ACC112 (cell line): ENCODE data around the gene SH3RF1.

Experiments used
- H2AFZ ChIP-seq: fragments of 200-600 bp; sonication (generic); one replicate; pipeline ENCODE4 v1.6.0; 2017; ENCODE audit warnings: antibody characterized with exemption, low read length; ENCODE audit not compliant: unreplicated experiment
- H3K27ac ChIP-seq: fragments of 200-600 bp; sonication (generic); 2 replicates; pipeline ENCODE4 v1.5.1; 2014; ENCODE audit warnings: low read depth, mild to moderate bottlenecking, antibody characterized with exemption, low read length, moderate library complexity
- H3K27me3 ChIP-seq: fragments of 200-600 bp; sonication (generic); 2 replicates; pipeline ENCODE4 v1.6.1; 2014; ENCODE audit warnings: mild to moderate bottlenecking, antibody characterized with exemption, low read length, moderate library complexity, mixed read lengths; ENCODE audit not compliant: insufficient read depth
- H3K36me3 ChIP-seq: fragments of 200-600 bp; sonication (generic); 2 replicates; pipeline ENCODE4 v1.6.1; 2016; ENCODE audit warnings: mild to moderate bottlenecking, antibody characterized with exemption, low read length, moderate library complexity, mixed read lengths; ENCODE audit not compliant: insufficient read depth
- H3K4me1 ChIP-seq: fragments of 200-600 bp; sonication (generic); one replicate; pipeline ENCODE4 v1.6.1; 2016; ENCODE audit warnings: low read length, mixed read lengths; ENCODE audit not compliant: insufficient read depth, unreplicated experiment, control insufficient read depth
- H3K4me3 ChIP-seq: fragments of 200-600 bp; sonication (generic); 2 replicates; pipeline ENCODE4 v1.5.1; 2014; ENCODE audit warnings: mild to moderate bottlenecking, low read depth, low read length
- H3K79me2 ChIP-seq: fragments of 200-600 bp; sonication (generic); one replicate; pipeline ENCODE4 v1.6.0; 2016; ENCODE audit warnings: low read length; ENCODE audit not compliant: control insufficient read depth, unreplicated experiment, insufficient read depth

Gene SH3RF1

DNA sequence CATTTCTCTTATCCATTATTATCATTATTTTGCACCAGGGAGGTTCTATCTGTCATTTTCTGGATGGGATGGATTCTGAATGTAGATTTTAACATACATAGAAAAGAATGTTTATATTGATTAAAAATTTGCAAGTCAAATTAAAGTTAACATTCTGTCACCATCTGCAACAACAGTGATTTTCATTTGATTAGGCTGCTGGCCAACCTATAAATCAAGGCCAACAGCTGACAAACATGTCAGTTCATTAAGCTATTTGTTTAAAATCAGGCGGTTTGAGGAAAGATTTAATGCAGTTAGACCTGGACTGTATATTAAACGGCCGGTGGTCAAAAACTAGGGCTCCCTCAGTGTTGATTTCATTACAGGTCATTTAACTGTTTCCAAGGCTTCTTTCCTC lies 151.2 kb downstream of the SH3RF1 start:
- H3K27ac ChIP-seq: peak overlapping the region; percentile 21
- H3K79me2 ChIP-seq: no peaks in the 10 kb centered on the region
- no peak overlapping the region for H3K4me3 ChIP-seq
- no peak overlapping the region for H2AFZ ChIP-seq
- no peaks in the 10 kb centered on the region for H3K27me3 ChIP-seq
- peaks cover 23% of the 10 kb centered on the region for H3K36me3 ChIP-seq
- peaks cover 43% of the 10 kb centered on the region for H3K4me1 ChIP-seq

DNA sequence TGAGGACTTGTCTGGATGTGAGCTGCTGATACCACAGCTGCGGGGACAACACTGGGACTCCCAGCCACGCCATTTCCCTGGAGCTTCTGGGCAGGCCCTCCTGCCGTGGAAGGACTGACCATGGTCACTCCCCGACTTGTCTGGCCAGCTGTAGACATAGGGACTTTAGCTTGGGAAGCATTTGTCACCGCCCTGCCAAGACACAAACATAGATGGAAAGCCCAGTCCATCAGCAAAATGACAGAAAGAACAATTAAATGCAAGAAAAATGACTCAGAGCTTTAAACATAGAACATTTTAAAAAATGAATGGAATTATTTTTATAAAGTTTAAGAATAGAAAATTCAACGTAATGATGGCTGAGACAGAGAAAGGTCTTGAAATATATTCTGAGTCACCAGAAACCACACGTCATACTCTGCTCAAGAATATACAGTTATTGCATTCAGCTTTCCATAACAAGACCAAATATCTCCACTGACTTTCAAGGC lies 153.1 kb downstream of the SH3RF1 start:
- Histone ChIP-seq H3K4me3 (peak overlapping the region; percentile 10; the same call in 1 of the 2 replicates), H3K79me2 (peaks cover 6% of the 10 kb centered on the region), H3K36me3 (peaks cover 27% of the 10 kb centered on the region), H3K27ac (peak overlapping the region; percentile 94), H2AFZ (no peak overlapping the region), H3K27me3 (no peaks in the 10 kb centered on the region), H3K4me1 (peaks cover 43% of the 10 kb centered on the region)

DNA sequence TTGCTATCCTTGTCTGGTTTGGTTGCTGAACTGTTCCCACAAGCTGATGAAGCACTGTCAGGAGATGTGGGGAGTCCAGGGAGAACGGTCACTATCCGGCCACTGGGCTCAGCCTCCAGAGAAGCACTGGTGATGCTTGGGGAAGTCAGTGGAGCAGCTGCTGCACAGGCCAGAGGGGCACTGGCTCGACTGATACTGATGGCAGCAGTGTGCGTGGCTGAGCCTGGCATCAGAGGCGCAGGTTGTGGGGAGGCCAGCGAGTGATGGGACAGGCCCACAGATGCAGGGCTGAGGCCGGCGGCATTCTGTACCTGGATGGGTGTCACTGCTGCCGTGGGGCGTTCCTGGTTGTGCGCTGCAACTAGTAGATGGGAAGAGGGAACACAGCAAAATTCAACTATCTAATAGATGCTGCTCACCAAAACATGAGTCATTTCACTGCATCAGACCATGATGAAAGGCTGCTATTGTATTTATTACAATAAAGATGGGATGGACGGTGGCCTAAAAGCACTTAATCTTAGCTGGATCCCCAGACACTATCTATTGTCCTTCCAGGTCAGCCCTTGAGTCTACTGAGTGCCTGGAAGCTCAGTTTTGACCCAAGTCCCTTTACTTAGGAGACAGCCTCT lies 154.4 kb downstream of the SH3RF1 start:
- peaks cover 24% of the 10 kb centered on the region for H3K36me3 ChIP-seq
- H2AFZ ChIP-seq: no peak overlapping the region
- H3K27ac ChIP-seq: peak overlapping the region; percentile 94
- H3K79me2 ChIP-seq: peaks cover 12% of the 10 kb centered on the region
- H3K4me1 ChIP-seq: peaks cover 42% of the 10 kb centered on the region
- H3K27me3 ChIP-seq: no peaks in the 10 kb centered on the region
- H3K4me3 ChIP-seq: peak overlapping the region; percentile 7; the same call in 1 of the 2 replicates

DNA sequence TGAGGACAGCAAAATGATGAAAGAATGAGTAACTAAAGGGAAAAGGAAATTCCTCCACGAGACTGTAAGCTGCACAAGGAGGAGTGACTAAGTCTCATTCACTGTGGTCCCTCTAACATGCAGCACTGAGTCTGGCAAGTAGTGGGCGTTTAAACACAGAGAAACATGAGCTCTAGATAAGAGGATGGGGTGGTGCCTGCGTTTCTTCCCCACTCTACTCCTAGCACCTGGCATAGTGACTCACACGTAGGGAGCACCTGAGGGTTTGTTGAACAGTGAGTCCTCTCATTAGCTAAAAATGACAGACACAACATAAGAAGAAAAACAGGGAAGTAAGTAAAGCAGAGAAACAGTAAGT lies 154.9 kb downstream of the SH3RF1 start:
- Histone ChIP-seq H3K4me3 (peak overlapping the region; percentile 7; the same call in 1 of the 2 replicates), H3K27me3 (no peaks in the 10 kb centered on the region), H3K79me2 (peaks cover 12% of the 10 kb centered on the region), H3K27ac (peak overlapping the region; percentile 94), H3K36me3 (peaks cover 21% of the 10 kb centered on the region), H3K4me1 (peaks cover 37% of the 10 kb centered on the region), H2AFZ (no peak overlapping the region)

DNA sequence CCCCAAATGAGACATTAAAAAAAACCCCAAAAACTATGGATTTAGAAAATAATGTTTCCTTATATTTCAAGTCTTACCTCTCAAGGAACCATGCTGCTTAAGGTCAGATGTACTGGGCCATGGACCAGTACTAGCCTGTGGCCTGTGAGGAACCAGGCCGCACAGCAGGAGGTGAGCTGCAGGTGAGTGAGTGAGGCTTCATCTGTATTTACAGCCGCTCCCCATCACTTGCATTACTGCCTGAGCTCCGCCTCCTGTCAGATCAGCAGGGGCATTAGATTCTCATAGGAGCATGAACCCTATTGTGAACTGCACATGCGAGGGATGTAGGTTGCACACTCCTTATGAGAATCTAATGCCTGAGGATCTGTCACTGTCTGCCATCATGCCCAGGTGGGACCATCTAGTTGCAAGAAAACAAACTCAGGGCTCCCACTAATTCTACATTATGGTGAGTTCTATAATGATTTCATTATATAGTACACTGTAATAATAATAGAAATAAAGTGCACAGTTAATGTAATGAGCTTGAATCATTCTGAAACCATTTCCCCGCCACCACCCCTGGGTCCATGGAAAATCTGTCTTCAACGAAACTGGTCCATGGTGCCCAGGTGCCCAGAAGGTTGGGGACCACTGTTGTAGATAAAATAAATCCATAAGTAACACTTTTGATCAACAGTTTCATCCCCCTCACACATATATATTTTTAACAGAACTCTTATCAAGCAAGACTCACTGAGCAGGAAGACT lies 155.4 kb downstream of the SH3RF1 start:
- peaks cover 26% of the 10 kb centered on the region for H3K36me3 ChIP-seq
- H3K27me3 ChIP-seq: no peaks in the 10 kb centered on the region
- no peak overlapping the region for H2AFZ ChIP-seq
- peak overlapping the region; percentile 94 for H3K27ac ChIP-seq
- peaks cover 12% of the 10 kb centered on the region for H3K79me2 ChIP-seq
- H3K4me1 ChIP-seq: peaks cover 31% of the 10 kb centered on the region
- H3K4me3 ChIP-seq: no peak overlapping the region

DNA sequence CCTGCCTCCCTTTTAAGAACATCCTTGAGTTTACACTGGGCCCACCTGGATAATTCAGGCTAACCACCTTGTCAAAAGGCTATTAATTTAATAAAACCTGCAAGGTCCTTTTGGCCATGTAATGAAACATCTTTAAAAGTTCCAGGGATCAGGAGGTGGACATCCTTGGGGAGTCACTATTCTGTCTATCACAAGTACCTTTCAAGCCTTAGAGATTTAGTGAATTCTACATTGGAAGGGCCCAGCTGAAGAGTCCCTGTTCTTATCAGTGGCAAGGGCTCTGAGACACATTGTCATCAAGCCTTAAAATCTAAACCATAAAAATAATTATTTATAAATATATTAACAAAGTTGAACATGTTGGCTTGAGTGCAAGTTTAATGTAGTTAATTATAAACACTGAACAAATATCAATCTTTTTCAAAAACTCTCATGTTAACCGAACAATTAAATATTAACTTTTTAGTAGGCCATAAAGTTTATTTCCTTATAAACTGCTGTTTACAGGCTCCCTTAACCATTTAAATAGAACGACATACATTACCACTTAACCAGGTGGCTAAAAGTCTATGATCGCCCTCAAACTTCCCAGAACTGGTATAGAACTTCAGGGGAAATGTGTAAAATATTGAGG lies 156.3 kb downstream of the SH3RF1 start:
- H3K27ac ChIP-seq: peak overlapping the region; percentile 94; the same call in 1 of the 2 replicates
- peaks cover 31% of the 10 kb centered on the region for H3K4me1 ChIP-seq
- no peaks in the 10 kb centered on the region for H3K27me3 ChIP-seq
- no peak overlapping the region for H3K4me3 ChIP-seq
- no peak overlapping the region for H2AFZ ChIP-seq
- H3K79me2 ChIP-seq: peaks cover 12% of the 10 kb centered on the region
- H3K36me3 ChIP-seq: peaks cover 26% of the 10 kb centered on the region

DNA sequence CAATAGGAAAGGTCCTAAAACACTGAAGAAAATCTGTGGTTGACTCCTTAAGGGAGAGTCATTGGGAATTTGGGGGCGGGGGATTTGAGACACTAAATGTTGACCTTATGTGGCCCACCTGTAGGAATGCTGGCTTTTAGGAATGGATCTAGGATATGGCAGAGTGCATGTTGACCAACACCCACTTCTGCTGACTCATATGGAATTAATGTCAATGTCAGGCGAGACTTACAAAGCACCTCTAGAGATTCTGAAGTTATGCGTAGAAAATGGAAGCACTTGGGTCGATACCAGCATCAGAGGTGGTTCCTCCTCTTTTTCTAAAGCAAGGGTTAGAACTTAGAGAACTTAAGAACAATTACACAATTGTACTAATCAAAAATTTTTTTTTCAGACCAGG lies 160.1 kb downstream of the SH3RF1 start:
- Histone ChIP-seq H3K36me3 (peaks cover 37% of the 10 kb centered on the region), H2AFZ (no peak overlapping the region), H3K4me1 (peaks cover 7% of the 10 kb centered on the region), H3K4me3 (no peak overlapping the region), H3K27ac (no peak overlapping the region), H3K79me2 (peaks cover 17% of the 10 kb centered on the region), H3K27me3 (no peaks in the 10 kb centered on the region)

DNA sequence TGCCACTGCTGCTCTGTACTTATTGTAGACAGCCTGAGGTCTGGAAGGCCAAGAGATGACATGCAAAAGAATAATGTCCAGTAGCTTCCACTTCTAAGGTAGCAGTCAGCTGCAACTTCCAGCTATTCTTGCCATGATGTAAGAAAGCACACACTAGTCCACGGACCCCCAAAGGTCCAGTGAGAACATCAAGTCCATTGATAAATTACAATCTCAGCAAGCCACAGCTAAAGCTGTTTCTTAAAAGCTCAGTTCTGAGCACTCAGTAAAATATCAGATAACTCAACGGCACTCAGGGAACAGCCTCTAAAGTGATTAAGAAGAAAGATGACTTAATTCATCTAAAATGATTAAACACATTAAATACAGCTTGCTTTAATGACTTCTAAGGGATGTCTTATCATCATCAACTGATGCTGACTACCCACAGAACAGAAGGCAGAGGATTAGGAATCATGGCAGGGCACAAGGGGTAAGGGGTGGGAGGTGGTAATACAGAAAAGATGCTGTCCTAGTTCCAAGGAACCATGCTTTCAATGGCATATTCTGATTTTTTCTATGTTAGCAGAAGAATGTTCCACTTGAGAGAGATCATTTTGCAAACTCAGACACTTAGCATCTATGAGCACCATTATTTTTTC lies 161.6 kb downstream of the SH3RF1 start:
- Histone ChIP-seq H3K79me2 (peaks cover 16% of the 10 kb centered on the region), H3K4me3 (no peak overlapping the region), H3K27me3 (no peaks in the 10 kb centered on the region), H2AFZ (no peak overlapping the region), H3K27ac (no peak overlapping the region), H3K36me3 (peaks cover 41% of the 10 kb centered on the region), H3K4me1 (no peaks in the 10 kb centered on the region)

DNA sequence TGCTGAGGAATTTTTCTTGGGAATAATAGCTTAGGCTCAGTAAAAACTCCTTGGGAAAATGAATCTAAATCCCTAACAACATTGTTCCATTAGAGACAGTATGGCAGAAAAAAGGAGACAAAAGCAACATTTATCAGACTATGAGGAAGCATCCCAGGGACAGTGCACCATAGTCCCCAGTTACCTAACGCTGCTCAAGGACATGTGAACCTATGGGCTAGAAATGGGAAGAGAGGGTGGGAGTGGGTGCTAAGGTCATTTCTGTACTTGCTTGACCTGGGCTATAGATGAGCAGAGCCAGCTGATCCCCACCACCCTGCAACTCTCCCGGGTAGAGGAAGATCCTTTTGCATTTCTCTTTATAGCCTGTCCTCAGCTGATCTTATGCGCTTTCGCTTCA lies 162.5 kb downstream of the SH3RF1 start:
- H3K27me3 ChIP-seq: no peaks in the 10 kb centered on the region
- no peak overlapping the region for H3K27ac ChIP-seq
- peaks cover 46% of the 10 kb centered on the region for H3K36me3 ChIP-seq
- H3K4me1 ChIP-seq: no peaks in the 10 kb centered on the region
- peaks cover 16% of the 10 kb centered on the region for H3K79me2 ChIP-seq
- no peak overlapping the region for H2AFZ ChIP-seq
- no peak overlapping the region for H3K4me3 ChIP-seq

DNA sequence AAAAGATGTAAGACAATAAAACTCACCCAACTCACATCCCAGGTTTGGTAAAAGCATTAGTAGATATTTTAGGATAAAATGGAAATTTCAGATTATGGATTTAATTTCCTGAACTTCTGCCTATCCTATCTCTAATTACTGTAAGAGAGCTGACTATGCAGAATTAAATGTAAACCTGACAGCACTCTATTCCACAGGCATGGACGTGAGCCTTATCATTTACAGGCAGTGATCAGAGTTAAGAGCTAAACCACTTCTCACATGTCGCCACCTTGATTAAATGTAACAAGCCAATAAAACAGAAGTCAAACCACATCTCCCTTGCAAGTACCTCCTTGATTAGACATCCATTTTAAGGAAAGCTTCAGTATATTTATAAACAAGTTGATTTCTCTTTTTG lies 163.2 kb downstream of the SH3RF1 start:
- no peak overlapping the region for H2AFZ ChIP-seq

More for the DNA sequence above, 163.2 kb downstream of the SH3RF1 start:
- no peak overlapping the region for H3K4me3 ChIP-seq
- no peaks in the 10 kb centered on the region for H3K27me3 ChIP-seq
- H3K27ac ChIP-seq: no peak overlapping the region
- H3K36me3 ChIP-seq: peaks cover 48% of the 10 kb centered on the region
- H3K79me2 ChIP-seq: peaks cover 16% of the 10 kb centered on the region
- H3K4me1 ChIP-seq: no peaks in the 10 kb centered on the region
